ENCODE data around the gene ZNF827. TPM values are rescaled to one million over a fixed set of nuclear protein-coding genes. Genes with fewer than 3 reads are reported as not detected.

Gene ZNF827
- total RNA-seq, 1 experiment from 2014 or later, result 26.2 TPM

GRCh38 chr4:145734031-145734430 is 204.6 kb downstream of the ZNF827 start:
- no peaks in the 10 kb centered on the region for H3K27me3 Mint-ChIP-seq (ENCODE audit: unreplicated experiment)
- peak overlapping the region; percentile 59 for H3K4me3 Mint-ChIP-seq (ENCODE audit: low read depth, unreplicated experiment)
- intact Hi-C loops (cut with micrococcal nuclease; ENCODE audit: unreplicated experiment), result loop anchor here (2.0 to 10.0 kb wide), 5 partner anchors 52 to 249 kb away; partner anchors contain the start of genes C4orf51, MMAA, SMAD1 and ZNF827
- no peak for DNase-seq
- CTCF ChIA-PET, result interaction anchor here (0.6 to 1.6 kb wide), 2 partner anchors 9 to 89 kb away, joined by 3 to 7 read pairs; no protein-coding TSS in a partner anchor
- BruUV-seq (replicated peaks), result TSS peak; percentile 84
- TF ChIP-seq CTCF (IDR thresholded peaks at IDR 0.05; ENCODE audit: unreplicated experiment), result no peak
- peaks cover 29% of the 10 kb centered on the region for H3K4me1 Mint-ChIP-seq (ENCODE audit: low read depth, unreplicated experiment)
- H3K36me3 Mint-ChIP-seq (ENCODE audit: insufficient read depth, unreplicated experiment), result peaks cover 23% of the 10 kb centered on the region
- peak overlapping the region; percentile 94 for H3K27ac Mint-ChIP-seq (ENCODE audit: unreplicated experiment)
- no peaks in the 10 kb centered on the region for H3K9me3 Mint-ChIP-seq (ENCODE audit: low read depth, unreplicated experiment)

- Mint-ChIP-seq H3K9me3 (ENCODE audit: low read depth, unreplicated experiment) (no peaks in the 10 kb centered on the region), H3K36me3 (ENCODE audit: insufficient read depth, unreplicated experiment) (peaks cover 23% of the 10 kb centered on the region), H3K27me3 (ENCODE audit: unreplicated experiment) (no peaks in the 10 kb centered on the region), H3K4me1 (ENCODE audit: low read depth, unreplicated experiment) (peaks cover 29% of the 10 kb centered on the region), H3K4me3 (ENCODE audit: low read depth, unreplicated experiment) (peak overlapping the region; percentile 59), H3K27ac (ENCODE audit: unreplicated experiment) (peak overlapping the region; percentile 94)
- DNase-seq, result peak; percentile 91
- intact Hi-C loops (cut with micrococcal nuclease; ENCODE audit: unreplicated experiment), result loop anchor here (5.0 to 10.0 kb wide), 4 partner anchors 51 to 248 kb away; partner anchors contain the start of genes C4orf51, SMAD1 and ZNF827
- BruUV-seq (replicated peaks), result no TSS peak
- CTCF ChIA-PET, result interaction anchor here (1.0 to 1.6 kb wide), 2 partner anchors 10 to 114 kb away, joined by 3 to 4 read pairs; partner anchors contain the start of gene MMAA
- no peak for TF ChIP-seq CTCF (IDR thresholded peaks at IDR 0.05; ENCODE audit: unreplicated experiment)
Measured at GRCh38 chr4:145732895-145733880, 205.4 kb downstream of the ZNF827 start.

- H3K27me3 Mint-ChIP-seq (ENCODE audit: unreplicated experiment), result no peaks in the 10 kb centered on the region
- peaks cover 23% of the 10 kb centered on the region for H3K36me3 Mint-ChIP-seq (ENCODE audit: insufficient read depth, unreplicated experiment)
- no TSS peak for BruUV-seq (replicated peaks)
- H3K27ac Mint-ChIP-seq (ENCODE audit: unreplicated experiment), result peak overlapping the region; percentile 74
- H3K9me3 Mint-ChIP-seq (ENCODE audit: low read depth, unreplicated experiment), result no peaks in the 10 kb centered on the region
- H3K4me1 Mint-ChIP-seq (ENCODE audit: low read depth, unreplicated experiment), result peaks cover 29% of the 10 kb centered on the region
- TF ChIP-seq CTCF (IDR thresholded peaks at IDR 0.05; ENCODE audit: unreplicated experiment), result no peak
- CTCF ChIA-PET, result interaction anchor here (1.0 kb wide), 1 partner anchor 113 kb away, joined by 4 read pairs; the partner anchor contains the start of gene MMAA
- intact Hi-C loops (cut with micrococcal nuclease; ENCODE audit: unreplicated experiment), result loop anchor here (5.0 to 10.0 kb wide), 4 partner anchors 50 to 247 kb away; partner anchors contain the start of genes C4orf51, SMAD1 and ZNF827
- DNase-seq, result no peak
- H3K4me3 Mint-ChIP-seq (ENCODE audit: low read depth, unreplicated experiment), result peak overlapping the region; percentile 59
Measured at GRCh38 chr4:145732001-145732815, 206.4 kb downstream of the ZNF827 start.

- Mint-ChIP-seq H3K27me3 (ENCODE audit: unreplicated experiment) (no peaks in the 10 kb centered on the region), H3K36me3 (ENCODE audit: insufficient read depth, unreplicated experiment) (peaks cover 23% of the 10 kb centered on the region), H3K4me3 (ENCODE audit: low read depth, unreplicated experiment) (no peak overlapping the region), H3K4me1 (ENCODE audit: low read depth, unreplicated experiment) (peaks cover 29% of the 10 kb centered on the region), H3K9me3 (ENCODE audit: low read depth, unreplicated experiment) (no peaks in the 10 kb centered on the region), H3K27ac (ENCODE audit: unreplicated experiment) (peak overlapping the region; percentile 20)
- intact Hi-C loops (cut with micrococcal nuclease; ENCODE audit: unreplicated experiment), result loop anchor here (5.0 to 10.0 kb wide), 4 partner anchors 49 to 246 kb away; partner anchors contain the start of genes C4orf51, SMAD1 and ZNF827
- DNase-seq, result no peak
- BruUV-seq (replicated peaks), result no TSS peak
- no peak for TF ChIP-seq CTCF (IDR thresholded peaks at IDR 0.05; ENCODE audit: unreplicated experiment)
- CTCF ChIA-PET, result no interaction called here
Measured at GRCh38 chr4:145731028-145731427, 207.6 kb downstream of the ZNF827 start.

Measured in Calu3 (cell line).